CD14-positive monocyte (primary cell): ENCODE measurements around the gene ARMH1. TPM values are rescaled to one million over a fixed set of nuclear protein-coding genes. Genes with fewer than 3 reads are reported as not detected.

Experiments used
- DNase-seq, 3 donors: peaks; one replicate each; pipeline ENCODE4 v3.0.0-alpha.2; 2011 to 2022
- H2AFZ ChIP-seq: 2 replicates; pipeline ENCODE4 v1.6.0; 2012; ENCODE audit warnings: mild to moderate bottlenecking, low read depth, low read length, inconsistent platforms; ENCODE audit not compliant: insufficient read depth, poor library complexity, severe bottlenecking
- H3K27ac ChIP-seq, 2 donors: 1 replicate in 1 of 2; 2 replicates in 1 of 2; pipeline ENCODE4 v1.5.1; 2012 to 2013; ENCODE audit warnings: low read length in 2 of 2, control low read depth in 1 of 2, inconsistent platforms in 1 of 2, low read depth in 1 of 2, mild to moderate bottlenecking in 1 of 2
- H3K27me3 ChIP-seq, 2 donors: one replicate each; pipeline versions ENCODE4 v1.6.0 to v1.6.1; 2011 to 2013; ENCODE audit warnings: low read length in 2 of 2; ENCODE audit not compliant: control insufficient read depth in 2 of 2, insufficient read depth in 2 of 2
- H3K36me3 ChIP-seq, 2 donors: replicated peaks in 1 of 2; 1 replicate in 1 of 2; 2 replicates in 1 of 2; pipeline versions ENCODE4 v1.5.1 to v1.6.1; 2012 to 2013; ENCODE audit warnings: low read length in 2 of 2, control low read depth in 1 of 2, inconsistent platforms in 1 of 2, mild to moderate bottlenecking in 1 of 2; ENCODE audit not compliant: insufficient read depth in 2 of 2, control insufficient read depth in 1 of 2
- H3K4me1 ChIP-seq, 2 donors: 1 replicate in 1 of 2; 2 replicates in 1 of 2; pipeline versions ENCODE4 v1.5.1 to v1.6.1; 2012 to 2013; ENCODE audit warnings: low read length in 2 of 2, control low read depth in 1 of 2, inconsistent platforms in 1 of 2, mild to moderate bottlenecking in 1 of 2, moderate library complexity in 1 of 2; ENCODE audit not compliant: insufficient read depth in 2 of 2, control insufficient read depth in 1 of 2
- H3K4me2 ChIP-seq: replicated peaks from 2 replicates; pipeline ENCODE3; 2012; ENCODE audit warnings: low read length, moderate library complexity, mild to moderate bottlenecking; ENCODE audit not compliant: poor library complexity, severe bottlenecking; ENCODE audit errors: extremely low read depth
- H3K4me3 ChIP-seq, 3 experiments: fragments of 200-600 bp in 1 of 3; sonication (generic) in 1 of 3; replicated peaks in 1 of 3; 1 replicate in 2 of 3; 2 replicates in 1 of 3; pipeline ENCODE4 v1.5.1; 2011 to 2013; ENCODE audit warnings: low read length in 3 of 3, mild to moderate bottlenecking in 3 of 3, control low read depth in 2 of 3, low read depth in 2 of 3, inconsistent platforms in 1 of 3, moderate library complexity in 1 of 3
- H3K79me2 ChIP-seq: 2 replicates; pipeline ENCODE4 v1.6.0; 2012; ENCODE audit warnings: mild to moderate bottlenecking, control low read depth, inconsistent platforms, low read length, moderate library complexity; ENCODE audit not compliant: insufficient read depth
- H3K9ac ChIP-seq: 2 replicates; pipeline ENCODE4 v1.6.0; 2017; ENCODE audit warnings: low read length, mild to moderate bottlenecking; ENCODE audit not compliant: insufficient read depth, poor library complexity, severe bottlenecking
- H3K9me3 ChIP-seq, 2 donors: replicated peaks in 1 of 2; 1 replicate in 1 of 2; 2 replicates in 1 of 2; pipeline versions ENCODE4 v1.5.1 to v1.6.1; 2012 to 2013; ENCODE audit warnings: low read length in 2 of 2, control low read depth in 1 of 2; ENCODE audit not compliant: control insufficient read depth in 1 of 2, insufficient read depth in 1 of 2
- H4K20me1 ChIP-seq: 2 replicates; pipeline ENCODE4 v1.6.0; 2012; ENCODE audit warnings: mild to moderate bottlenecking, low read length, control low read depth, moderate library complexity; ENCODE audit not compliant: insufficient read depth
- H3K27ac Mint-ChIP-seq, 7 donors: one replicate each; pipeline ENCODE4 v1.8.0; 2020; ENCODE audit warnings: mild to moderate bottlenecking in 7 of 7, mixed read lengths in 7 of 7, moderate library complexity in 6 of 7, inconsistent platforms in 2 of 7
- H3K27me3 Mint-ChIP-seq, 3 donors: one replicate each; pipeline ENCODE4 v1.8.0; 2021 to 2022; ENCODE audit warnings: low read depth in 3 of 3, mild to moderate bottlenecking in 3 of 3, mixed read lengths in 3 of 3, moderate library complexity in 3 of 3, inconsistent platforms in 1 of 3
- H3K36me3 Mint-ChIP-seq, 2 donors: one replicate each; pipeline ENCODE4 v1.8.0; 2020; ENCODE audit warnings: mixed read lengths in 2 of 2, inconsistent platforms in 1 of 2, mild to moderate bottlenecking in 1 of 2
- H3K4me1 Mint-ChIP-seq: one replicate; pipeline ENCODE4 v1.8.0; 2020; ENCODE audit warnings: mild to moderate bottlenecking, mixed read lengths
- H3K4me3 Mint-ChIP-seq, 2 donors: one replicate each; pipeline ENCODE4 v1.8.0; 2020; ENCODE audit warnings: mild to moderate bottlenecking in 2 of 2, mixed read lengths in 2 of 2, moderate library complexity in 1 of 2
- H3K9me3 Mint-ChIP-seq, 7 donors: one replicate each; pipeline ENCODE4 v1.8.0; 2020 to 2022; ENCODE audit warnings: mixed read lengths in 7 of 7, mild to moderate bottlenecking in 6 of 7, moderate library complexity in 6 of 7, inconsistent platforms in 2 of 7
- CTCF ChIP-seq: fragments of 200-600 bp; IDR thresholded peaks from one replicate; pipeline ENCODE4 v1.8.0; 2022; ENCODE audit warnings: antibody characterized with exemption, mild to moderate bottlenecking
- WGBS: methylation state at CpG from one replicate; pipeline ENCODE4 v1.1.5; 2013; ENCODE audit warnings: missing lambda C conversion rate; ENCODE audit not compliant: insufficient coverage; 5-methylcytosine and 5-hydroxymethylcytosine counted together
- intact Hi-C, 2 donors: fragments of 100-400 bp; cut with micrococcal nuclease; formaldehyde crosslinking; loops; one replicate each; pipeline versions ENCODE4 v1.15.0 to v1.15.1; 2023
- polyA plus RNA-seq, 3 donors: library from polyadenylated mRNA; depleted of rRNA in 1 of 3; unstranded in 2 of 3; stranded (reverse) in 1 of 3; fragments of 300-500 nt in 2 of 3; fragments of >200 nt in 1 of 3; fragmentation: Illumina TruSeq in 2 of 3; gene quantifications; 1 replicate in 2 of 3; 2 replicates in 1 of 3; pipeline ENCODE4 v1.2.3, GENCODE V29; 2012 to 2021

ARMH1 gene
- polyA plus RNA-seq, 3 donors, result 14.7 to 209 (median 15.8) TPM

GRCh38 chr1:44723496-44724295, 49.2 kb downstream of the ARMH1 start:
- H3K36me3 ChIP-seq, result no peaks in the 10 kb centered on the region
- Mint-ChIP-seq H3K4me1 (peaks cover 68% of the 10 kb centered on the region), H3K27me3 (peaks cover under 1 to 8% (median 2%) of the 10 kb centered on the region in 3 donors), H3K9me3 (peaks cover 0 to 3% (median 0%) of the 10 kb centered on the region in 7 donors), H3K36me3 (peaks cover 6 to 8% of the 10 kb centered on the region in 2 donors), H3K4me3 (peak overlapping the region; percentile 77 to 81), H3K27ac (peak overlapping the region; percentile 83 to 92 (median 89))
- H3K4me3 ChIP-seq, result peak overlapping the region; percentile 9 to 73 (median 31)
- TF ChIP-seq CTCF, result no peak
- DNase-seq, result peak; percentile 50 to 74 (median 67)
- peaks cover 7% of the 10 kb centered on the region for H3K79me2 ChIP-seq
- H2AFZ ChIP-seq, result peak overlapping the region; percentile 79
- peak overlapping the region; percentile 47 for H3K9ac ChIP-seq
- intact Hi-C loops, result loop anchor here (10.0 kb wide), 2 partner anchors 49 to 51 kb away; partner anchors contain the start of genes ARMH1 (in 1 of the 2), RPS8 (in 1 of the 2) and TMEM53 (in 1 of the 2)
- H4K20me1 ChIP-seq, result no peaks in the 10 kb centered on the region
- no peaks in the 10 kb centered on the region for H3K27me3 ChIP-seq
- H3K4me1 ChIP-seq, result peaks cover 50 to 67% of the 10 kb centered on the region in 2 donors
- WGBS, result 33% methylated on average over 20 of the region's 28 CpGs
- H3K27ac ChIP-seq, result peak overlapping the region; percentile 52 to 71
- no peaks in the 10 kb centered on the region for H3K9me3 ChIP-seq
- H3K4me2 ChIP-seq, result peak overlapping the region; percentile 88

- Histone ChIP-seq H3K27ac (peak overlapping the region in 1 of 2 donors; percentile 71), H3K4me1 (peaks cover 56 to 74% of the 10 kb centered on the region in 2 donors)
These were observed 49.9 kb downstream of the ARMH1 start for GRCh38 chr1:44724296-44724954.

More at GRCh38 chr1:44724296-44724954, 49.9 kb downstream of the ARMH1 start:
- Histone ChIP-seq H4K20me1 (no peaks in the 10 kb centered on the region), H3K79me2 (peaks cover 7% of the 10 kb centered on the region), H3K9ac (peak overlapping the region; percentile 47), H3K4me3 (peak overlapping the region in 2 of 3 experiments; percentile 31 to 73), H2AFZ (peak overlapping the region; percentile 79), H3K4me2 (peak overlapping the region; percentile 88), H3K9me3 (no peaks in the 10 kb centered on the region), H3K36me3 (no peaks in the 10 kb centered on the region), H3K27me3 (no peaks in the 10 kb centered on the region)
- Mint-ChIP-seq H3K27me3 (peaks cover 0 to 4% (median 0%) of the 10 kb centered on the region in 3 donors), H3K4me1 (peaks cover 68% of the 10 kb centered on the region), H3K36me3 (peaks cover 6 to 8% of the 10 kb centered on the region in 2 donors), H3K4me3 (peak overlapping the region; percentile 65 to 68), H3K9me3 (peaks cover 0 to 3% (median 0%) of the 10 kb centered on the region in 7 donors), H3K27ac (peak overlapping the region in 1 of 7 donors; percentile 90)
- DNase-seq, result no peak
- intact Hi-C loops, result loop anchor here (10.0 kb wide), 2 partner anchors 50 kb away; partner anchors contain the start of genes ARMH1 (in 1 of the 2), RPS8 (in 1 of the 2) and TMEM53 (in 1 of the 2)
- TF ChIP-seq CTCF, result no peak
- 76% methylated on average over 46 of the region's 64 CpGs for WGBS
